GM12878 (cell line): ENCODE results near the gene PIGZ.

Experiments
- CEBPZ ChIP-seq: fragments of 150-350 bp; IDR thresholded peaks from 2 replicates; pipeline ENCODE4 v1.6.1; 2016; ENCODE audit warnings: low read depth, low read length
- MAX ChIP-seq: IDR thresholded peaks from 2 replicates; pipeline ENCODE4 v1.6.1; 2012; ENCODE audit warnings: low read depth, low read length, improper control_type of control experiment

GRCh38 chr3:197002701-197003454, 34.2 kb upstream of the PIGZ start:
- TF ChIP-seq MAX (no peak; the same call in 1 of the 2 replicates), CEBPZ (no peak)
